Measurements from ENCODE around the gene EFEMP2. TPM values are rescaled to one million over a fixed set of nuclear protein-coding genes. Genes with fewer than 3 reads are reported as not detected.

EFEMP2 gene
- total RNA-seq, result 38.3 and 39.7 TPM in 2 replicates

GRCh38 chr11:65872586-65873317 is at the start of gene EFEMP2:
Gene EFEMP2 (minus strand): TSS chr11:65872800. CDS start chr11:65872354, 446 bp downstream.

GRCh38 chr11:65919141-65919572 is 46.6 kb upstream of the EFEMP2 start, which contains the start of gene DRAP1:
Gene DRAP1 (plus strand): TSS chr11:65919426. CDS start chr11:65919502, 76 bp downstream.

GRCh38 chr11:65918211-65919140 is 45.9 kb upstream of the EFEMP2 start, which contains the start of gene C11orf68:
Gene C11orf68 (minus strand): TSS chr11:65919062. CDS start chr11:65919031, 31 bp downstream.

GRCh38 chr11:65900125-65900898 is 27.7 kb upstream of the EFEMP2 start, which contains the start of gene FOSL1:
Gene FOSL1 (minus strand): TSS chr11:65900388. CDS start chr11:65900339, 49 bp downstream.

GRCh38 chr11:65890324-65891218 is 18.0 kb upstream of the EFEMP2 start, which contains the start of gene CCDC85B:
Gene CCDC85B (plus strand): TSS chr11:65890673. CDS start chr11:65890784, 111 bp downstream.

GRCh38 chr11:65888163-65888814 is 15.7 kb upstream of the EFEMP2 start, which contains the start of gene FIBP:
Gene FIBP (minus strand): TSS chr11:65888471. CDS start chr11:65888418, 53 bp downstream.

GRCh38 chr11:65879617-65880016 is 7.0 kb upstream of the EFEMP2 start, which contains the start of gene CTSW:
Gene CTSW (plus strand): TSS chr11:65879837. CDS start chr11:65879855, 18 bp downstream.

GRCh38 chr11:65860278-65861164 is 12.1 kb downstream of the EFEMP2 start, which contains the start of gene MUS81:
Gene MUS81 (plus strand): TSS chr11:65860433. CDS start chr11:65860754, 321 bp downstream.

GRCh38 chr11:65857853-65858680 is 14.5 kb downstream of the EFEMP2 start, which contains the start of gene CFL1:
Gene CFL1 (minus strand): TSS chr11:65858180. CDS start chr11:65858099, 81 bp downstream.

GRCh38 chr11:65833297-65834030 is 39.1 kb downstream of the EFEMP2 start, which contains the start of gene SNX32:
Gene SNX32 (plus strand): TSS chr11:65833963. CDS start chr11:65834066, 103 bp downstream.

Other genes with a start within 250 kb of the EFEMP2 start
- 23.5 and 38.3 TPM in 2 replicates for gene SIPA1, start 234.7 kb downstream of the EFEMP2 start, total RNA-seq
- gene RELA, start 209.9 kb downstream of the EFEMP2 start, total RNA-seq, result 22.8 and 31.9 TPM in 2 replicates
- gene KAT5, start 160.5 kb downstream of the EFEMP2 start, total RNA-seq, result 42.6 and 44.5 TPM in 2 replicates
- 33.0 and 38.6 TPM in 2 replicates for gene RNASEH2C, start 152.0 kb downstream of the EFEMP2 start, total RNA-seq
- gene AP5B1, start 91.8 kb downstream of the EFEMP2 start, total RNA-seq, result 12.9 and 14.3 TPM in 2 replicates
- not detected in 2 replicates for gene OVOL1, start 85.7 kb downstream of the EFEMP2 start, total RNA-seq
- 1.2 and 2.9 TPM in 2 replicates for gene SNX32, start 38.8 kb downstream of the EFEMP2 start, total RNA-seq
- 768 and 957 TPM in 2 replicates for gene CFL1, start 14.6 kb downstream of the EFEMP2 start, total RNA-seq
- 38.2 and 65.9 TPM in 2 replicates for gene MUS81, start 12.4 kb downstream of the EFEMP2 start, total RNA-seq
- under 0.01 TPM in 1 of 2 replicates, not detected in the other for gene CTSW, start 7.0 kb upstream of the EFEMP2 start, total RNA-seq
- 241 and 303 TPM in 2 replicates for gene FIBP, start 15.7 kb upstream of the EFEMP2 start, total RNA-seq
- gene CCDC85B, start 17.9 kb upstream of the EFEMP2 start, total RNA-seq, result 53.4 and 63.9 TPM in 2 replicates
- gene FOSL1, start 27.6 kb upstream of the EFEMP2 start, total RNA-seq, result 42.3 and 103 TPM in 2 replicates
- 35.6 and 38.1 TPM in 2 replicates for gene C11orf68, start 46.3 kb upstream of the EFEMP2 start, total RNA-seq
- gene DRAP1, start 46.6 kb upstream of the EFEMP2 start, total RNA-seq, result 370 and 389 TPM in 2 replicates
- not detected in 2 replicates for gene TSGA10IP, start 72.7 kb upstream of the EFEMP2 start, total RNA-seq
- 34.2 and 34.8 TPM in 2 replicates for gene SART1, start 88.9 kb upstream of the EFEMP2 start, total RNA-seq
- gene EIF1AD, start 129.4 kb upstream of the EFEMP2 start, total RNA-seq, result 28.7 and 37.3 TPM in 2 replicates
- gene BANF1, start 129.7 kb upstream of the EFEMP2 start, total RNA-seq, result 22.9 and 27.9 TPM in 2 replicates
- gene CST6, start 139.2 kb upstream of the EFEMP2 start, total RNA-seq, result 0.20 TPM in 1 of 2 replicates, not detected in the other
- gene CATSPER1, start 153.7 kb upstream of the EFEMP2 start, total RNA-seq, result 0.78 TPM in 1 of 2 replicates, not detected in the other
- not detected in 2 replicates for gene GAL3ST3, start 176.4 kb upstream of the EFEMP2 start, total RNA-seq
- 154 and 157 TPM in 2 replicates for gene SF3B2, start 179.6 kb upstream of the EFEMP2 start, total RNA-seq
- 15.8 and 21.3 TPM in 2 replicates for gene PACS1, start 197.5 kb upstream of the EFEMP2 start, total RNA-seq